Endodermal cell (in vitro differentiated cells): Measurements from ENCODE around the gene CHAT. TPM values are rescaled to one million over a fixed set of nuclear protein-coding genes. Genes with fewer than 3 reads are reported as not detected.

Experiments
- DNase-seq: peaks from one replicate; pipeline ENCODE4 v3.0.0-alpha.2; 2017
- H3K27ac ChIP-seq: 2 replicates; pipeline ENCODE4 v1.5.1; 2013; ENCODE audit warnings: mild to moderate bottlenecking, low read depth, low read length, moderate library complexity
- H3K27me3 ChIP-seq: 2 replicates; pipeline ENCODE4 v1.6.1; 2013; ENCODE audit warnings: mild to moderate bottlenecking, low read length, moderate library complexity; ENCODE audit not compliant: insufficient read depth, control insufficient read depth, poor library complexity, severe bottlenecking
- H3K36me3 ChIP-seq: 2 replicates; pipeline ENCODE4 v1.7.0; 2013; ENCODE audit warnings: mild to moderate bottlenecking, low read length, moderate library complexity; ENCODE audit not compliant: control insufficient read depth, insufficient read depth
- H3K4me1 ChIP-seq: one replicate; pipeline ENCODE4 v1.7.0; 2013; ENCODE audit warnings: low read length; ENCODE audit not compliant: control insufficient read depth, insufficient read depth
- H3K4me3 ChIP-seq: 2 replicates; pipeline ENCODE4 v1.5.1; 2013; ENCODE audit warnings: mild to moderate bottlenecking, low read length, moderate library complexity
- H3K9ac ChIP-seq: 2 replicates; pipeline ENCODE4 v1.6.1; 2013; ENCODE audit warnings: mild to moderate bottlenecking, low read length, moderate library complexity; ENCODE audit not compliant: poor library complexity, severe bottlenecking; ENCODE audit errors: extremely low read depth
- H3K9me3 ChIP-seq: 2 replicates; pipeline ENCODE4 v1.6.1; 2013; ENCODE audit warnings: mild to moderate bottlenecking, low read length, moderate library complexity; ENCODE audit not compliant: control insufficient read depth
- H3K27ac Mint-ChIP-seq: 2 replicates; pipeline ENCODE4 v1.8.0; 2020; ENCODE audit warnings: mixed read lengths
- H3K27me3 Mint-ChIP-seq: 2 replicates; pipeline ENCODE4 v1.8.0; 2021; ENCODE audit warnings: mild to moderate bottlenecking, mixed read lengths; ENCODE audit not compliant: insufficient read depth
- H3K36me3 Mint-ChIP-seq: 2 replicates; pipeline ENCODE4 v1.8.0; 2020; ENCODE audit warnings: low read depth, mixed read lengths
- H3K4me1 Mint-ChIP-seq: 2 replicates; pipeline ENCODE4 v1.8.0; 2020; ENCODE audit warnings: mixed read lengths
- H3K4me3 Mint-ChIP-seq: 2 replicates; pipeline ENCODE4 v1.8.0; 2020; ENCODE audit warnings: mild to moderate bottlenecking, moderate library complexity, mixed read lengths
- H3K9me3 Mint-ChIP-seq: 2 replicates; pipeline ENCODE4 v1.8.0; 2020; ENCODE audit warnings: mild to moderate bottlenecking, mixed read lengths
- CTCF ChIP-seq: fragments of 200-600 bp; sonication (generic); conservative IDR thresholded peaks from 2 replicates; pipeline ENCODE4 v1.5.0; 2021; ENCODE audit warnings: antibody characterized with exemption, mild to moderate bottlenecking
- WGBS, 2 experiments: methylation state at CpG; one replicate each; pipeline versions ENCODE4 v1.1.5 to v1.1.7; 2013; ENCODE audit warnings: missing lambda C conversion rate in 2 of 2, mixed read lengths in 1 of 2; ENCODE audit not compliant: insufficient coverage in 1 of 2, insufficient read length in 1 of 2; 5-methylcytosine and 5-hydroxymethylcytosine counted together
- total RNA-seq, 2 donors: library from RNA; stranded (reverse); fragmentation: NEBNext Ultra II Directional in 1 of 2; extraction: Animal tissue kit (Norgen Biotek cat#: 25700) in 1 of 2; gene quantifications; 2 replicates in 1 of 2; 3 replicates in 1 of 2; pipeline ENCODE4 v1.2.1, GENCODE V29; 2021

CHAT gene
- total RNA-seq, 2 donors from 2014 or later, result not detected

- H3K36me3 ChIP-seq, result no peaks in the 10 kb centered on the region
- Mint-ChIP-seq H3K27me3 (peaks cover 75% of the 10 kb centered on the region), H3K36me3 (no peaks in the 10 kb centered on the region), H3K27ac (no peak overlapping the region), H3K4me1 (no peaks in the 10 kb centered on the region), H3K9me3 (no peaks in the 10 kb centered on the region), H3K4me3 (no peak overlapping the region)
- H3K9ac ChIP-seq, result no peak overlapping the region
- H3K27ac ChIP-seq, result no peak overlapping the region
- peaks cover 57% of the 10 kb centered on the region for H3K27me3 ChIP-seq
- no peak overlapping the region for H3K4me3 ChIP-seq
- WGBS, 2 experiments, result 87 to 90% methylated on average over 4 to 12 of the region's 12 CpGs
- peak; percentile 32 for DNase-seq
- H3K9me3 ChIP-seq, result no peaks in the 10 kb centered on the region
- TF ChIP-seq CTCF, result no peak
- no peaks in the 10 kb centered on the region for H3K4me1 ChIP-seq
Measured at GRCh38 chr10:49620286-49620810, 6.5 kb downstream of the CHAT start.

- Mint-ChIP-seq H3K27ac (no peak overlapping the region), H3K36me3 (no peaks in the 10 kb centered on the region), H3K4me3 (no peak overlapping the region), H3K9me3 (no peaks in the 10 kb centered on the region), H3K27me3 (peaks cover 74% of the 10 kb centered on the region), H3K4me1 (no peaks in the 10 kb centered on the region)
- no peak overlapping the region for H3K9ac ChIP-seq
- H3K4me1 ChIP-seq, result no peaks in the 10 kb centered on the region
- TF ChIP-seq CTCF, result no peak
- peak; percentile 36 for DNase-seq
- H3K36me3 ChIP-seq, result no peaks in the 10 kb centered on the region
- peak overlapping the region; percentile 68 for H3K27ac ChIP-seq
- 80 to 83% methylated on average over 1 to 6 of the region's 6 CpGs for WGBS, 2 experiments
- H3K4me3 ChIP-seq, result no peak overlapping the region
- peaks cover 51% of the 10 kb centered on the region for H3K27me3 ChIP-seq
- H3K9me3 ChIP-seq, result no peaks in the 10 kb centered on the region
Measured at GRCh38 chr10:49620841-49621378, 7.1 kb downstream of the CHAT start.

- no peak overlapping the region for H3K9ac ChIP-seq
- H3K27ac ChIP-seq, result no peak overlapping the region
- H3K9me3 ChIP-seq, result no peaks in the 10 kb centered on the region
- no peak overlapping the region for H3K4me3 ChIP-seq
- no peaks in the 10 kb centered on the region for H3K36me3 ChIP-seq
- no peak overlapping the region for H3K27ac Mint-ChIP-seq
- H3K27me3 Mint-ChIP-seq, result peaks cover 72% of the 10 kb centered on the region
- no peak for DNase-seq
- no peaks in the 10 kb centered on the region for H3K4me1 ChIP-seq
- 64 to 92% methylated on average over 2 to 6 of the region's 6 CpGs for WGBS, 2 experiments
- no peak for TF ChIP-seq CTCF
- H3K4me3 Mint-ChIP-seq, result no peak overlapping the region
- no peaks in the 10 kb centered on the region for H3K9me3 Mint-ChIP-seq
- peaks cover 44% of the 10 kb centered on the region for H3K27me3 ChIP-seq
- no peaks in the 10 kb centered on the region for H3K36me3 Mint-ChIP-seq
- H3K4me1 Mint-ChIP-seq, result no peaks in the 10 kb centered on the region
Measured at GRCh38 chr10:49621561-49621960, 7.7 kb downstream of the CHAT start.
